Activated B cell treated with CpG ODN at 0.5 μM for 24 hours (primary cell): ENCODE results near the gene ZSCAN10. TPM values are rescaled to one million over a fixed set of nuclear protein-coding genes. Genes with fewer than 3 reads are reported as not detected.

Experiments used
- ATAC-seq: fragments of 200-7000 bp; cut with Tn5 transposase; one replicate; pipeline ENCODE4 v1.10.0; 2021; ENCODE audit warnings: low read depth, mild to moderate bottlenecking, moderate library complexity
- CTCF ChIA-PET: fragments of 350-600 bp; sonication (Branson Sonifier 250); formaldehyde crosslinking; loops from one replicate; lab custom pipeline; 2021; ENCODE audit warnings: antibody characterized with exemption; lab: Charles Lee
- POLR2A ChIA-PET: fragments of 350-600 bp; sonication (Branson Sonifier 250); formaldehyde crosslinking; loops from one replicate; lab custom pipeline; 2021; ENCODE audit warnings: antibody characterized with exemption; lab: Charles Lee
- DNase-seq: peaks from one replicate; pipeline ENCODE4 v3.0.0; 2022
- H3K27ac Mint-ChIP-seq: one replicate; pipeline ENCODE4 v1.8.0; 2020; ENCODE audit warnings: mixed read lengths
- H3K27me3 Mint-ChIP-seq: one replicate; pipeline ENCODE4 v1.8.0; 2021; ENCODE audit warnings: mixed read lengths
- H3K36me3 Mint-ChIP-seq: one replicate; pipeline ENCODE4 v1.8.0; 2021; ENCODE audit warnings: low read depth, mixed read lengths
- H3K4me1 Mint-ChIP-seq: one replicate; pipeline ENCODE4 v1.8.0; 2021; ENCODE audit warnings: mixed read lengths
- H3K4me3 Mint-ChIP-seq: one replicate; pipeline ENCODE4 v1.8.0; 2020; ENCODE audit warnings: mild to moderate bottlenecking, mixed read lengths
- H3K9me3 Mint-ChIP-seq: one replicate; pipeline ENCODE4 v1.8.0; 2020; ENCODE audit warnings: mixed read lengths
- intact Hi-C: fragments of 100-400 bp; cut with micrococcal nuclease; formaldehyde crosslinking; loops from one replicate; pipeline ENCODE4 v1.15.1; 2024
- total RNA-seq: library from RNA; stranded (reverse); gene quantifications from 2 replicates; pipeline ENCODE4 v1.2.3, GENCODE V29; 2022
- TF ChIP-seq, protein P1 (sequence below): fragments of 200-600 bp; IDR thresholded peaks from one replicate; pipeline ENCODE4 v1.8.0; 2022; ENCODE audit warnings: antibody characterized with exemption, mild to moderate bottlenecking

Gene ZSCAN10
- total RNA-seq, 1 donor from 2014 or later = not detected

DNA sequence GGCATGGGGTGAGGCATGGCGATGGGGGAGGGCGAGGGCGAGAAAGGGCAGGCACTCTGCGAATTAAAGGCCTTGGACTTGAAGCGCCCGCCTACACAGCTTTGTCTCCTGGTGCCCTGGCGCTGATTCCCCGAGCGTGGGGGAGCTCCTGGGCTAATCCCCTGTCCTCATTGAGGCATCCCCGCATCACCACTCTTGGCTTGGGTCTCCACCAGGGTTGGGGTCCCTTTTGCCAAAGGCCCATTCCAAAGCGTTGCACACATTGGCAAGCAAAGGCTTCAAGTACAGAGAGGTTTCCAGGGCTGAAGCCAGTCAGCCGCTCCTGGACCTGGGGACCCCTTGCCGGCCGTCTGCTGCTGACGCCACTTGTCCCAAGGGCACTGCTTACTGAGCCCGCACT, 21.3 kb upstream of the ZSCAN10 start:
- H3K4me3 Mint-ChIP-seq = no peak overlapping the region
- peaks cover 5% of the 10 kb centered on the region for H3K36me3 Mint-ChIP-seq
- intact Hi-C loops = loop anchor here (5.0 kb wide), 1 partner anchor 98 kb away; the partner anchor contains the start of genes HCFC1R1, THOC6 and TNFRSF12A
- peaks cover 17% of the 10 kb centered on the region for H3K4me1 Mint-ChIP-seq
- H3K9me3 Mint-ChIP-seq = no peaks in the 10 kb centered on the region
- ATAC-seq (no peak), DNase-seq (no peak)
- H3K27ac Mint-ChIP-seq = no peak overlapping the region
- ChIA-PET CTCF (no interaction called here), POLR2A (interaction anchor here (0.5 to 0.6 kb wide), 2 partner anchors 61 to 215 kb away, joined by 5 to 9 read pairs; no protein-coding TSS in a partner anchor)
- TF ChIP-seq, protein P1, sequence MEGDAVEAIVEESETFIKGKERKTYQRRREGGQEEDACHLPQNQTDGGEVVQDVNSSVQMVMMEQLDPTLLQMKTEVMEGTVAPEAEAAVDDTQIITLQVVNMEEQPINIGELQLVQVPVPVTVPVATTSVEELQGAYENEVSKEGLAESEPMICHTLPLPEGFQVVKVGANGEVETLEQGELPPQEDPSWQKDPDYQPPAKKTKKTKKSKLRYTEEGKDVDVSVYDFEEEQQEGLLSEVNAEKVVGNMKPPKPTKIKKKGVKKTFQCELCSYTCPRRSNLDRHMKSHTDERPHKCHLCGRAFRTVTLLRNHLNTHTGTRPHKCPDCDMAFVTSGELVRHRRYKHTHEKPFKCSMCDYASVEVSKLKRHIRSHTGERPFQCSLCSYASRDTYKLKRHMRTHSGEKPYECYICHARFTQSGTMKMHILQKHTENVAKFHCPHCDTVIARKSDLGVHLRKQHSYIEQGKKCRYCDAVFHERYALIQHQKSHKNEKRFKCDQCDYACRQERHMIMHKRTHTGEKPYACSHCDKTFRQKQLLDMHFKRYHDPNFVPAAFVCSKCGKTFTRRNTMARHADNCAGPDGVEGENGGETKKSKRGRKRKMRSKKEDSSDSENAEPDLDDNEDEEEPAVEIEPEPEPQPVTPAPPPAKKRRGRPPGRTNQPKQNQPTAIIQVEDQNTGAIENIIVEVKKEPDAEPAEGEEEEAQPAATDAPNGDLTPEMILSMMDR = no peak
- no peaks in the 10 kb centered on the region for H3K27me3 Mint-ChIP-seq

GRCh38 chr16:3119701-3120408, 20.8 kb upstream of the ZSCAN10 start:
- ChIA-PET CTCF (no interaction called here), POLR2A (interaction anchor here (0.5 to 0.6 kb wide), 2 partner anchors 61 to 216 kb away, joined by 5 to 9 read pairs; no protein-coding TSS in a partner anchor)
- DNase-seq (no peak), ATAC-seq (no peak)
- H3K9me3 Mint-ChIP-seq = no peaks in the 10 kb centered on the region
- H3K4me3 Mint-ChIP-seq = no peak overlapping the region
- TF ChIP-seq, protein P1 = no peak
- intact Hi-C loops = loop anchor here (5.0 kb wide), 1 partner anchor 98 kb away; the partner anchor contains the start of genes HCFC1R1, THOC6 and TNFRSF12A
- H3K27me3 Mint-ChIP-seq = no peaks in the 10 kb centered on the region
- no peak overlapping the region for H3K27ac Mint-ChIP-seq
- H3K36me3 Mint-ChIP-seq = peaks cover 5% of the 10 kb centered on the region
- H3K4me1 Mint-ChIP-seq = peaks cover 14% of the 10 kb centered on the region

DNA sequence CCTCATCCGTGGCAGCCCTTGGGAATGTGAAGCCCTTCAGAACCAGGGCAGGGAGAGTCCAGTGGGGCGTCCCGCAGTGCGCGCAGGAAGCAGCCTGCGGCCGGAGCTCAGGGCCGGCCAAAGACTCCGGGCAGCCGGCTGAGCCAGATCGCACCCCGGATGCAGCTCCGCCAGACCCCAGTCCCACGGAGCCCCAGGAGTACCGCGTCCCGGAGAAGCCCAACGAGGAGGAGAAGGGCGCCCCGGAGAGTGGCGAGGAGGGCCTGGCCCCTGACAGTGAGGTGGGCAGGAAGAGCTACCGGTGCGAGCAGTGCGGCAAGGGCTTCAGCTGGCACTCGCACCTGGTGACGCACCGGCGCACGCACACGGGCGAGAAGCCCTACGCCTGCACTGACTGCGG, 20.2 kb upstream of the ZSCAN10 start:
- ATAC-seq (no peak), DNase-seq (no peak)
- Mint-ChIP-seq H3K4me1 (peaks cover 10% of the 10 kb centered on the region), H3K36me3 (peaks cover under 1% of the 10 kb centered on the region), H3K9me3 (no peaks in the 10 kb centered on the region), H3K4me3 (no peak overlapping the region), H3K27me3 (peaks cover 4% of the 10 kb centered on the region), H3K27ac (no peak overlapping the region)
- intact Hi-C loops = no loop called here
- ChIA-PET POLR2A (no interaction called here), CTCF (interaction anchor here (0.6 kb wide), 1 partner anchor 60 kb away, joined by 3 read pairs; no protein-coding TSS in a partner anchor)
- TF ChIP-seq, protein P1 = no peak

DNA sequence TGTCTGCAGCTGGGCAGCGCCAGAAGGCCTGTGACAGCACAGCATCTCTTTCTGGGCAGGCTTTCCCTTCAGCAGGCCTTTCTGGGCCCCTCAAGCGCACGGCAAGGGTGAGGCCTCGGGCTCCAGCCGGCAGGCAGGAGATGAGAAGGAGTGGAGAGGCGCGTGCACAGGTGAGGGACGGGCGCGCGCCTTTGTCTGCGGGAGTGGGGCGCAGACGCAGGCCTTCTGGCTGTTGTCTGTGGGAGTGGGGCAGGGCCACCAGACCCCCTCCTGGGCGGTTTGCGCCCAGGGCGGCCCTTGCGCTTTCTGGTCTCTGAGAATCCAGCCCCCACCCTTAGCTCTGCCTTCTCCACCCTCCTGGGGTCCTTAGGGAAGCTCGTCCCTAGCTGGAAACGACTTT, 19.8 kb upstream of the ZSCAN10 start:
- POLR2A ChIA-PET = no interaction called here
- intact Hi-C loops = no loop called here

More for the DNA sequence above, 19.8 kb upstream of the ZSCAN10 start:
- ATAC-seq (no peak), DNase-seq (no peak)
- TF ChIP-seq, protein P1 = no peak
- Mint-ChIP-seq H3K36me3 (no peaks in the 10 kb centered on the region), H3K27me3 (peaks cover 7% of the 10 kb centered on the region), H3K4me1 (peaks cover 10% of the 10 kb centered on the region), H3K4me3 (no peak overlapping the region), H3K27ac (no peak overlapping the region), H3K9me3 (no peaks in the 10 kb centered on the region)
- CTCF ChIA-PET = interaction anchor here (0.6 kb wide), 1 partner anchor 60 kb away, joined by 3 read pairs; no protein-coding TSS in a partner anchor
